NOMO-1 (cell line): ENCODE data around the gene LAMB3.

Source experiments
- DNase-seq, 2 experiments: peaks; one replicate each; lab custom pipeline; 2025; ENCODE audit not compliant: unreplicated experiment in 2 of 2; lab: John Stamatoyannopoulos, UW

Gene LAMB3

GRCh38 chr1:209565759-209566678 is 86.2 kb downstream of the LAMB3 start:
- peak; percentile 61 to 77 for DNase-seq
